HG03280 (cell line): Measurements from ENCODE around the gene USH2A.

Experiments
- ATAC-seq: cut with Tn5 transposase; IDR thresholded peaks from one replicate; pipeline ENCODE4 v1.9.1; 2021; ENCODE audit warnings: mild to moderate bottlenecking, moderate library complexity; ENCODE audit not compliant: unreplicated experiment

USH2A gene

DNA sequence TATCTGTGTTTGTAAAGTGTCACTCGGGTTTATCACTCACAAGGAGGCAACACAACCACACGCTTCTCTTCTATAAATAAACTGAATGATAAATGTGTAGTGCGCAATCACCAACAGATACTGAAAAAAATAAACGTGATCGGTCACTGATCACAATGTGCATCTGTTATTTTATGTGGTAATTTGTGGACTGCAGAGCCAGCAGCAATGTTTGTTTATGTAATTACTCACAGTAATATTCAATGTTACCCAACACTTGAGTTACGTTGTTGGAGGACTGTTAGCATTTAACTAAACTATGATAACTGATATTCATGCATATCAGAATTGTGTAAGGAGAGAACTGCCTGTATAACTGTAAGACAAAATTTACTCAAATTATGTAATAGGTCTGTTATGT, 129.6 kb downstream of the USH2A start:
- ATAC-seq = no peak

DNA sequence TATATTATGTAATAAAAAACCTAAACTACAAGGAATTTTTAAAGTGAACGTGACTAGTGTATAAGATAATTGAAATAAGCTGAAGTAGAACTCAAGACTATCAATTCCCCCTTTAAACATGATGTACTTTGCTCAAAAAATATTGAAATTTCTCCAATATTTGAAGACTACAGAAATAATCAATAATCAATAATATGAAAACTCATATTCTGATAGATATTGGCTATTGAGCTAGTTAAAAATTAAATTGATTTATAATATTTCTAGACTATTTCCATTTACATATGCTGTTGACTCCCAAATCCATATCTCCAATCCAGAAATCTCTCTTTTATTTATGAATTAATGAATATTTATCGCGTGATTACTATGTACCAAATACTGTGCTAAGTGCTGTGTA, 133.2 kb downstream of the USH2A start:
- no peak for ATAC-seq

DNA sequence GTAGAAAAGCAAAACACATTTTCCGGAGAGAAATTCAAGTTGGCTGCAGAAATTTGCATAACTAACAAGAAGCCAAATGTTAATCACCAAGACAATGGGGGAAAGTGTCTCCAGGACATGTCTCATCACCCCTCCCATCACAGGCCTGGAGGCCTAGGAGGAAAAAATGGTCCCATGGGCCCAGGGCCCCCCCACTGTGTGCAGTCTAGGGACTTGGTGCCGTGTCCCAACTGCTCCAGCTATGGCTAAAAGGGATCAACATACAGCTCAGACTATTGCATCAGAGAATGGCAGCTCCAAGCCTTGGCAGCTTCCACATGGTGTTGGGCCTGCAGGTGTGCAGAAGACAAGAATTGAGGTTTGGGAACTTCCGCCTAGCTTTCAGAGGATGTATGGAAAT, 138.2 kb downstream of the USH2A start:
- ATAC-seq = no peak

DNA sequence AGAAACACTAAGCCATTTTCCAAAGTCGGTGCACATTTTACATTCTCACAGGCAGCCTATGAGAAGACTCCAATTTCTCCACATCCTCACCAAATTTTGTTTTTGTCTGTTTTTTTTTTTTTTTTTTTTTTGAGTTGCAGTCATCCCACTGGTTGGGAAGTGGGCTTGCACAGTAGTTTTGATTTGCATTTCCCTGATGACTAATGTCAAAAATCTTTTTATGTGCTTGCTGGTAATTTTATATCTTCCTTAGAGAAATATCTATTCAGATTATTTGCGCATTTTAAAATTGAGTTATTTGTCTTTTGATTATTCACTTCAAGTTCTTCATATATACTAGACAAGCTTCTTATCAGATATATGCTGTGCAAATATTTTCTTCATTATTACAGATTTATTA, 141.5 kb downstream of the USH2A start:
- no peak for ATAC-seq

DNA sequence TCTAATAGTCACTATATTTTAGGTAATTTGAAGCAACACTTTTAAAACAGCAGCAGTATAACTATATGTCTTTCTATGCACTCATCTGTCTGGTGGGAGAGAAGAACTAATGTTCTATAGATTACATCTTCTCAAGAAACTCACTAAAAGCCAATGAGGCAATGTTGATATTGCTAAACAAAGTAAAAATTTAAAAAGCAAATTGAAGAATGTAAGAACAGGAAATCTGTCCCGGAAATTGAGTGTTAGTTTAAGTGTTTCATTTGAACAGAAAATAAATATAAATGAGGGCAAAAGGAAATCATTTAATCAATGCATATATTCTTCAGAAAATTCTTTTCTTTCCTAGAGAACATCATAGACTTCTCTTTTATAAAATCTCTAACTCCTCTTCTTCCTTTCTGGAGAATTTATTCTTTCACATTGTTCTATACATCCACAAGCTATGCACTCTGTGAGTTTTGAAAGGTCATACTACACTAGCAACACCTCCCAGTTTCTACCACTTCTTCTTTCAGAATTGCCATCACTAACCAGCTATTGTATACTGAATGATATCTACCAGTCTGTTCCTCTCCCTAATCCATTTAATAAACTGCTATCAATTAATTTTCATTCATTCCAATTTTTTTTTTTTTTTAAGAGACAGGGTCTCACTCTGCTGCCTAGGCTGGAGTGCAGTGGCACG, 153.0 kb downstream of the USH2A start:
- no peak for ATAC-seq

DNA sequence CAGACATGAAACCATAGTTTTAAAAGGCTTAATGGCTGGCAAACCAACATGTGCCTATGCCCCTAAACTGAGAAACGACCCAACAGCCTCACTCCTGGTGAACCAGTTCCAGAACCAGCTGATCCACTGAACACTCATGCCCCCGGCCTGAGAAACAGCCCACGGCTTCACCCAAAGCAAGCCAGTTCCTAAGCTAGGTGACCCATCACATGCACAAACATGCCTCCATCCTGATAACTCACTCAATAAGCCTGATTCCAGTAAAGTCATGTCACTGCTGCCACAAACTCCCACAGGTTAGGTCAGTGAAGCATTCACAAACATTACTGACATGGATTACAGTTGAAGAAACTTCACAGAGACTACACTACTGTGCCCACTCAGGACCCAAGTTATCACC, 161.6 kb downstream of the USH2A start:
- ATAC-seq = no peak

DNA sequence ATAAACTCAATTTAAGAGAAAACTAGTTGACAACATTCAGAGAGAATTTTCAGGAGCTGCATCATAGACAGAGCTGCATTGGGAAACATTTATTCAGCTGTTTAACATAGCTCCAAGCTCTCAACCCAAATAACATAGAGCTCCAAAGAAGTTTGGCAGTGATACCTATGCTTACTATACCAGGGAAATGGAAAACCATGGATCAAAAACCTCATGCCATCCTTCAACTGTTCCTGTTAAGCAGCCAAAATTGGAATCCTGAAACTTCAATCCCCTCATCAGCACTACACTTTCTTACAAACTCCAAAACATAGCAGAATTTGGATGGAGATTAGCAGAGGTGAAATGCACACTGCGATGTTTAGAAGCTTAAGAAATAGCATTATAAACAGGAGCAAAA, 164.4 kb downstream of the USH2A start:
- ATAC-seq = no peak

DNA sequence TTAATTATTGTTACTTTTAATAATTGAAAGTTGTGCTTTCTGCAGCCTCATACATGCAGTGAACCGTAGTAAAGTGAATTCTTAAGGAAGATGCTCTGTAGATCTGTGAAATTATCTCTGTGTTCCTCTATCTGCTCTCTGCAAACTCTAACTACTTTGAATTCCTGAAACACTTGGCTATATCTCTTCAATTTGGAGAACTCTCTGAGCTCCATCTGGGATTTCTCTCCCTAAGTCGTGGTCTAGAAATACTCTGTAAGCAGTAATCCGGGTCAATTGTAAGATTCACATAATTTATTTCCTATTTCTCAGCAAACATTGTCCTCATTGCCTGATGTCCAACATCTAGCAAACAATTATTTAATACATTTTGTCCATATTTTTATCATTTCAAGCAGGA, 164.9 kb downstream of the USH2A start:
- no peak for ATAC-seq

DNA sequence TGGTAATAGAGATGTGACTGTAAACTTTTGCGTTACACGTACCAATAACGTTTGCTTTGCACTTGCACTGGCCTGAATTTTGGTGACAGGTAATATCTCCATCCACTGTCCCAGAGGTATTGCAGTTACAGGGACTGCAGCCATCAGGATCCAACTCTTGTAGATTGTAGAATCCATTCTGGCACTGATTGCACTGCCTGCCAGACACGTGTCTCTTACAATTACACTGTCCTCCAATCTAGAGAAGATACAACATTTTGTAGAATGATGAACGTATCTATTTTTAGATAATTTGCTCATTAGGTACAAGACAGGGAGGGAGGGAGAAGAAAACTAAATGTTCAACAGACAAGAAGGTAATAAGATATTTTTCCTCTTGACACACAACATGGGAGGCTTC, 172.4 kb downstream of the USH2A start:
- no peak for ATAC-seq

DNA sequence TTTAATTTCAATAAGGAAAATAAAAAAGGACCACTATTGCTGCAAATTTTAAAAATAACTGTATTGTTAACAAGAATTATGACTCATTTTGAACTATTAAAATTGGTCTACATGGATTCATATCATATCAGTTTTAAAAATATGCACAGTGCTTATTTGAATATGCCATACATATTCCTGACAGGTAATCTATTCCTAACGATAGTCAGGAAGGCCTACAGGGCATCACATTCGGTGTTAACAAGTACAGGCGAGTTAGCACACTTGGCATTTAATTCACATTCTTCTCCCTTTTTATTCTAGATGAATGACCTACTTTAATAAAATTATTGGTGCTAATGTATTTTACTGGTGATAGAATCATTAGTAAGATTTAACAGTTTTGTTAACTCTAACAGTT, 174.6 kb downstream of the USH2A start:
- no peak for ATAC-seq

DNA sequence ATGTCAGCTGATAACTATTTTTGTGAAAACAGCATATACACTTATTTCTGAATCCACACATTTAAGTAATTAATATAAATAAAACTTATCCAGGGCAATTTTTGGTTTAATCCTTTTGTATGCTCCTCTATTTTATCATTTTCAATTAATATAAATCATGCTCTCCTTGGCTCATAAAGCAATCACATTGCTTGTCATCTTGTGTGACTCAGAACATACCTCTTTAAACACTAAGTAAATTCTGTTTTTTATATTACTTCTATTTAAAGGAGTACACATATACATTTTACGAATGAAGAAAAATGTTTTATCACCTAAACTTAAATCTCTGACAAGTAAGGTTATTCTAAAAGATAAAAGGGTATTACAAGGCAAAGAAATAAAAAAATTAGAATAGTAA, 175.3 kb downstream of the USH2A start:
- ATAC-seq = no peak

DNA sequence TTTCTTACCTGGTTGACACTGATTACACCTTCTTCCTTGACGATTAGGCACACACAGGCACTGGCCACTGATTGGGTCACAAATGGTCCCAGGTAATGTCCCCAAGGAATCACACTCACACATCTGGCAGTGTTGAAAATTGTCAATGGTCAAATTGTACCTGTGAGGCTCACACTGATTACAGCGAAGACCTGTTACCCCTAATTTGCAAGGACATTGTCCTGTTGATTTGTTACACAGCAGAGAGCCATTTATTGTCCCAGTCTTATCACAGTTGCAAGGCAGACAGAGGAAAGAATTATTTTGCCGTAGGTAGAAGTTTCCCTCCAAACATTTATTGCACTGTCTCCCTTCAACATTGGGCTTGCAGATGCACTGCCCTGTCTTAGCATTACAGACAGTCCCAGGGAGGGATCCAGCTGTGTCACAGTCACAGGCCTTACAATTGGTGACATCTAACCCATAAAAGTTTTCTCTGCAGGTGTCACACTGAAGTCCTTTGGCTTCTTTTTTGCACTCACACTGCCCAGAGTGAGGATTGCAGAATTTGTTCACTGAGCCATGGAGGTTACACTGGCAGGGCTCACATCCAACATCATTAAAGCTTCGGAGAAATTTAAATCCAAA, 176.6 kb downstream of the USH2A start:
- ATAC-seq = no peak

DNA sequence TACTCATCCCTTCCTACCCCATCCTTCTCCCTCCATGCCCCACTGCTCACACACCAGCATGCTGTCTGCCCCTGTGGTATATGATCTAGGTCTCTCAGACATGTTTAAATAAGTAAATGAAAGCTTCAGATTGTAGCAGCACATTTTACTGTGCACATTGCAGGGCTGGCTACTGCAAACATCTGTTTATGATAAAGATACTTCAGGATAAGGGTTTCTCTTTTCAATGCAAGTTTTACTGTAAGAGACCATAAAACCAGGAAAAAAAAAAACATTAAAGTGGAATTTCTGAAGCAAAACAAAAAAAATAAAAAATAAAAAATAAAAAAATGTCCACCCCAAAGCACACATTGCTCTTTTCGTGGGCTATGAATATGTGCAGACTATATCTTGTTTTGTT, 184.4 kb downstream of the USH2A start:
- ATAC-seq = no peak

DNA sequence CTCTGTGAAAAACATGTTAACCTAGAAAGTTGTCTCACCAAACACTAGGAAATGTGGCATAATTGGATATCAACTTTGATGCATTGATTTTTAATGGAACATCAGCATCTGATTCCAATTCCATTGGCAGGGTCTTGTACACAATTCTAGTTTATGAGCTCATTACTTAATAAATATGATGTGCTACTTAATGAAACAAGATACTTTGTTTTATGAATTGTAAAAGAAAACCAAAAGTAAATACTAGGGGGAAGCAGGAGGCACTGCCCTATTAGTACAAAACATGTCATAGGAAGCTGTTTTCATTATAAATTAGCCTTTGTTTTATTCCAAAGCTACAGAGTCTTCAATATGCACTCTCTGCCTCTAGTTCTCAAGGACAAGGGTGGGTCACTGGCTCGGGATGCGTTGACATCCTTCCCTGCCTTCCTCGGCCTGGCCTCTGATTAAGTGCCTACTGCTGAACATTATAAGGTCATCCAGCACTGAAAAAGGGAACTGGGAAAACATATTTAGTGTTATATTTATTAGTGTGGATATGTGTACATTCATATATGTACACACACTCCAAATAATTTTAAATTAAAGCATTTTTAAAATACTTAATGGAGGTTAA, 185.2 kb downstream of the USH2A start:
- no peak for ATAC-seq

DNA sequence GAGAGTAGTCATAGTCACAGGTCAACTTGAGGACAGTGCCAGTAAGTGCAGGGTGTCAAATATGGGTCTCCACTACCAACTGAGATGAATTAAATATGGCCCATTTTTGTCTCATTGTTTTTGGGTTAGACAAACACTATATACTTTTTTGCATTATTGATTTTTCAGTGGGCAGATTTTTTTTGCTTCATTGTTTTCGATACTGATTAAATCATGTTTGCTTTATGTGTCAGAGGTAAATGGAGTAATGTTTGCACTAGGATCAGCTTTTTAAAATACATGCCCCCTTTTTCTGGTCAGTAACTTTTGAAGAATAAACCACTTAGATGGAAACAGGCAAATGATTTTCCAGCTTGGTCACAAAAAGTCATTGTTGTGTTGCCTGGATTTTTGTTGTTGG, 199.0 kb downstream of the USH2A start:
- no peak for ATAC-seq

DNA sequence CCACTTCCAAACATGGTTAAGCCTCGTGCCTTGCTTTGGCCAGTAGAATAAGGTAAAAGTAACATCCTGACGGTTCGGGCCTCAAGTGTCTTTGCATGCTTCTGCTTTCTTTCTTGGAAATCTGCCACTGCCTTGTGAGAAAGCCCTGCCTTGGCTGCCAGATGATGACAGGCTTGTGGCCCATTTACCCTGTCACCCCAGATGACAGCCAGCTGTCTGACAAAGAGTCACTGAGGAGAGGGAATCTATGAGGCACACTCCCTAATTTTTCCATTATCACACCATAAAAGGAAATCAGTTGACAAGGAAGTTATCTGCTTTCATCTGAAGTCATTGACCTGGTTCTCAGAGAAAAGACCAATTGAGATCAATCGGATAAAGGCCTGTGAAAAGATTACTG, 199.8 kb downstream of the USH2A start:
- ATAC-seq = no peak

DNA sequence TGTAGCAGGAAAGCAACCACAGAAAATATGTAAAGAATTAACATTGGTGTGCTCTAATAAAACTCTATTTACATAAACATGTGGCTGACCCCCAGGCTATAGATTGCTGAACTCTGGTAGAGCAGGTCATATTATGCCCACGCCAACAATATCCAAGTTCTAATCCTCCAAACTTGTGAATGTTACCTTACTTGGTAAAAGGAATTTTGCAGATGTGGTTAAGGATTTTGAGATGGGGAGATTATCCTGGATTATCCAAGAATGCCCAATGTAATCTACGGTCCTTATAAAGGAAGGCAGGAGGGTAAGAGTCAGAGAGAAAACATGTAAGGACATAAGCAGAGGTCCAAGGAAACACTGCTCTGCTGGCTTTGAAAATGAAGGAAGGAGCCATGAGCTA, 201.0 kb downstream of the USH2A start:
- ATAC-seq = no peak

DNA sequence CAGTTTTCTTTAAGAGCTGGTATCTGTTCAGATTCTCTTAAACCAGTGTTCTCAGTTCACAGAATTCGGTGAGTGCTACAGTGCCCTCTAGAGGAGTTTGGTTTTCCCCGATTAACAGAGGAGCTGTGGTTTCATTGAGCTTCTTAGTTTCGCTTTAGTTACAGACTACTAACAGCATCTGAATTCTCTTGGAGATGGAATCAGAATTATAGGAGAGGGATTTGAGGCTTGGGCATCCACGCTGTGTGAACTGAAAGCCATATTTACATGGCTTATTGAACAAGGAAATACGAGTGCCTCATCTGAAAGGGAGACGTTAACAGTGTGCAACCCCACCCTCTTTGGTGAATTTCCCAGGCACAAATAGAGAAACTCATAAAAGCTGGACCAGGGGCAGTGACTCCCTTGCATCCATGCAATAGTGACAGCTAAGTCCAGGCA, 202.0 kb downstream of the USH2A start:
- ATAC-seq = peak; percentile 99

DNA sequence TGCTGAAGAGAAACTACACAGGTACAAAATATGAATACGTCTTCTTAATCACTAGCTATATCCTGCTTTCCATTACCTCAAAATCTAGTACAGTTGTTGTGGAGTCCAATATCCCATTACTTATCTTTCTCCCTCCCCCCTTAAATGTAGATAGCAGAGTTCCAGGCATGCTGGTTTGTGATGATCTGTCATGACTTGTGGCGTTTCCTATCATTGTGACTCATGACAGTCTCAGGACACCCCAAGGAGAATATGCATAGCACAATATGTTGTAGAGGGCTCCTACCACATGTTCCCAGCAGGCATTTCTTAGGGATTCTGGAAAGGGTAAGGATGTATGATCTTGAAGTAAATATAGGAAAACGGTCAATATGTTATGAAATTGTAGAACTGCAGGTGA, 206.9 kb downstream of the USH2A start:
- ATAC-seq = no peak

DNA sequence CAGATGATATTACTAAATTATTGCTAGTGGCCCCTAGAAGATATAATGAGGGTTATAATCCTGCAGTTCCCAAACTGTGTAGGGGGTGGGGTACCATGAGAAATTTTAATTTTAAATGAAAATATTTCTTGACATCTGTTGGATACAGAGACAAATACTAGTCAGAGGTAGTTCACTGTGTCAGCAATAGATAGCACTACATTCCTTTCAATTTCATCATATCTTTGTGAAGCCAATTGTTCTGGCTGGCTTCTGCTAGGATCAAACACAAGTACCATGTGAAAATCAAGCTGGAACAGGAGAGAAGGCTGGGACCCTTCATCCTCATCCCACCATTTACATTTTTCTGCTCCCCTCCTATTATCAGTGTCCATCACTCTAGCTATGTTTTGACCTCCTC, 208.1 kb downstream of the USH2A start:
- ATAC-seq = no peak

DNA sequence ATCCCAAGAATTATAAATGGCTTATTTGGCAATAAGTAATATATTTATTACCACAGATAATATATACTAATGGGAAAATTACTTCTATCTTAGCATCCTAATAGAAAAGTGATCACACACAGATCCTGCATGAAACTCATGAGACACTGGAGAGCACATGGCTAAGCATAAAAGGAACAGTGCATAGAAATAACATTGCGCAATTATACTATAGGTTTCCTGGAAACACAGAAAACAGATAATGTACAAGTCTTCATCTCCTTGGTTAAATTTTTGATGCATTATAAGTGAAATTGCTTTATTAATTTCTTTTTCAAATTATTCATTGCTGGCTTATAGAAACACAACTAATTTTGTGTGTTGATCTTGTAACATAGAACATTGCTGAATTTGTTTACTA, 210.4 kb downstream of the USH2A start:
- ATAC-seq = no peak

DNA sequence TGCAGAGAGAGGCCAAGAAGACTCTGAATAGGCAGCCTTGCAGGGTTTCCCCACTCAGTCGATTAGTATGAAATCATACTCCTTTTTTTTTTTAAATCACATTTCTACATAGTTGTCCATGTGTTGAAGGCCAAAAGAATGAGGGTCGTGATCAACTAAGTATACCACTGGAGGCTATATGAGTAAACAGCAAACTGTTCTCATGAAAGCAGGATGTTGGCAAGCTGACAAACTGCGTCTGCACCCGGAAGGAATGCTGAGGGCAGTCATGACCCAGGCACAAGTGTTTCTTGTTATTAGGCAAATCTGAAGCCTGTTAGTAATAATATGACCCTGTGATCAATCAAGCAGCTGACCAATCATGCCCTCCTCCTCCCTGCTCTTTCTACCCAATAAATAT, 213.2 kb downstream of the USH2A start:
- ATAC-seq = no peak

DNA sequence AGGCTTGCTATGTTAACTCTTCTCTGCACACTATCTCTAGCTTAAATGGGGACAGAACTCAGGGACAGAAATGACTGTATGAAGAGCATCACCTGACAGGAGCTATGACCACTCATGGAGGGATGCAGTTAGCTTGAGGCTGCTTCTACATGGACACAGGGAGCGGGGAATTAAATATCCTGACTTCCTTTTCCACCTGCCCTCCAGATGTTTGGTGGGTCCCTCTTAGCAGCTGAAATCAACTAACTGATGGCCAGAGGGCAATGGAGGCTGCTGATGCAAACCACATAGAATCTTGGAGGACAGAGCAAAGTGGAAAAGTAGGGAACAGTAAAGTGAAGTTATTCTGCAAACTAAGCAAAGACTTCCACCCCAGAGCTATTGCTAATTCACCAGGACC, 214.1 kb downstream of the USH2A start:
- no peak for ATAC-seq
